GM18511 (cell line): ENCODE data around the gene NLGN3.

Source experiments
- ATAC-seq: cut with Tn5 transposase; IDR thresholded peaks from one replicate; pipeline ENCODE4 v1.9.1; 2021; ENCODE audit warnings: mild to moderate bottlenecking, moderate library complexity; ENCODE audit not compliant: unreplicated experiment

The NLGN3 gene

GRCh38 chrX:71210816-71211215 lies 66.2 kb downstream of the NLGN3 start:
- ATAC-seq = no peak

DNA sequence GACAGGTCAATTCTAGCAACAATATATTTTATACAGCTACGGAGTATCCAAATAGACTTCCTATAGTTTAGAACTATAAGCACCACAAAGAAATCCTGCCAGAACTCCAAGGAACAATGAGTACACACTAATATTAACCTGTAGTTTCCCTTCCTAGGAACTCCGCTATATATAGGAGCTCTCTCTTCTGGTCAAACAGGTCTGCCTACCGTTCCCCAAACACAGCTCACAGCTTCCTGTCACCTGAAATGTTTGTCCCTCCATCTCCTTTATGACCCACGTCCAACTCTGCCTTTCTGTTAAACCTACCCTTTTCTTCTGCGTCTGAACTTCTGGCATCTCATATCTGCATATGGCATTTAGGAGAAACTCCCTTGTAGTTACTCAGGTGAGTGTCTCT lies 67.9 kb downstream of the NLGN3 start:
- no peak for ATAC-seq

DNA sequence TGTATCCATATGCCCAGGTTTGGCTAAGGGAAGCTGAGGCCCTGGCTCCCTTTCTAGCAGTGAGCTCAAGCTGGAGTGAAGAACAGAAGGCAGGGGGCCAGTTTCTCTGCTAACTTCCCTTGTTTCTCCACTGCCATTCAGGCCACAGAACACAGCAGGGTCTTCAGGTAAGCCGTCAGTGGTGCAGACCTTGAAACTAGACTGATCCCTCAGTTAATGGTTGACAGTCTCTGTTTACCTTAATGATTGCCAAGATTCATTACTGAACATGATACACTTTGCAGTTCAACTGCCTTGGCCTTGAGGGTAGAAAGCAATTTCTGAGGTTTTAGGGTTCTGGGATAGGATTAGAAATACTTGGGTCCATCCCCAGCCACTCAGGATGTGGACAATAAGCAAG lies 69.5 kb downstream of the NLGN3 start:
- ATAC-seq = no peak

GRCh38 chrX:71214604-71215337 lies 70.1 kb downstream of the NLGN3 start:
- ATAC-seq = no peak

DNA sequence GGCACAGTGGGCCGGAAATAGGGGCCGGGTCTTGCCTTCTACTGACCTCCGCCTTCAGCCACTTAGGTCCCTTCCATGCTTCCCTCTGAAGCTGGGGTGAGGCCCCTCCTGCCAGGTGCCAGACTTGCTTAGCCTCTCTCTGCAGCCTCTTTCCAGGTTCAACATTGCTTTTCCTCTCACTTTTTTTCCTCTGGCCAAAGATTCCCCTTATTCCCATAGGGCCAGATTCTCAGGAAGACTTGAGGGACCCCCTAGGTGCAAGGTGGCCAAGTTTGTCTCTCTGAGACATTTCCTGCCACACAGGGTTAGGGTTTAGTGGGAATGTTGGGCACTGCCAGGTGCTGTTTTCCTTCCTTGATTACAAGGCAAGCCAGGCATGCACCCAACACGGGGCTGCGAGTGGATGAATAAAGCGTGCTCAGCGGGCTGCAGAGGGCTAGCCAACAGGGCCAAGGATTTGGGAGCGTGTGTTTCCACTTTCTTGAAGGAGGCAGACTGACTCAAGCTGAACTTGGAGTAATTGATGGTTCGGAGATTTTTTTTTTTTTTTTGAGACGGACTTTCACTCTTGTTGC lies 70.8 kb downstream of the NLGN3 start:
- no peak for ATAC-seq

DNA sequence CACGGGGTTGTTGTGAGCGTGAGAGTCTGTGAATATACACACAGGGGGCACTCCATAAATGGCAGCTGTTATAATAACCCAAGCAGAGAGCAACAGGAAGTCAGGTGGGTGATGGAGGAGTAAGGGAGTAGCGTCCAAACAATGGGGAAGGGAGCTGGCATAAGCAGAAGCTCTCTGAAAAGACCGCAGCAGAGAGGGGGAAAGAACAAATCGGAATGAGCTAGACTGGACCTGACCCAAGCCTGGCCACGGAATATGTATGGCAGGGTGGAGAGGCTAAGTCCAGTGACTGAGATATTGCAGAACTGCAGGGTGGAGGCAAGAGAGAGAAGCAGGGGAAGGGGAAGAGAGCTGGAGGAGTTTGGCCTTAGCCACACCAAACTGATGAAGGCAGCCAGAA lies 71.8 kb downstream of the NLGN3 start:
- ATAC-seq = no peak

GRCh38 chrX:71217298-71217697 lies 72.7 kb downstream of the NLGN3 start:
- ATAC-seq = no peak
